Endothelial cell of umbilical vein (primary cell): ENCODE measurements around the gene BCL2A1. TPM values are rescaled to one million over a fixed set of nuclear protein-coding genes. Genes with fewer than 3 reads are reported as not detected.

Experiments used
- BruUV-seq: library from RNA; stranded (reverse); fragments of 400-500 nt; replicated peaks from 2 replicates; lab custom pipeline; 2021; lab: Mats Ljungman, UMichigan
- CTCF ChIA-PET: fragments of 300-600, 350-600 bp; sonication (Branson Sonifier 250); formaldehyde crosslinking; loops from one replicate; lab custom pipeline; 2021; ENCODE audit warnings: antibody characterized with exemption, inconsistent platforms; lab: Charles Lee
- POLR2A ChIA-PET: fragments of 300-600, 350-600 bp; sonication (Branson Sonifier 250); formaldehyde crosslinking; loops from one replicate; lab custom pipeline; 2021; ENCODE audit warnings: antibody characterized with exemption, inconsistent platforms; lab: Charles Lee
- DNase-seq: peaks from one replicate; pipeline ENCODE4 v3.0.0-alpha.2; 2011; ENCODE audit warnings: low read depth, low spot score
- FAIRE-seq: peaks from 2 replicates; lab custom pipeline; 2011; peaks lifted over from hg19 to GRCh38; lab: Jason Lieb, UNC
- H2AFZ ChIP-seq: 2 replicates; pipeline ENCODE4 v1.6.0; 2012; ENCODE audit warnings: low read depth, low read length, control low read depth, inconsistent platforms
- H3K27ac ChIP-seq: 2 replicates; pipeline ENCODE4 v1.5.1; 2011; ENCODE audit warnings: low read depth, mild to moderate bottlenecking, control low read depth, low read length, moderate library complexity; ENCODE audit not compliant: insufficient read depth
- H3K27me3 ChIP-seq, 2 experiments: 2 replicates each; pipeline versions ENCODE4 v1.6.0 to v1.6.1; 2011; ENCODE audit warnings: low read length in 2 of 2, mixed read lengths in 1 of 2; ENCODE audit not compliant: control insufficient read depth in 2 of 2, insufficient read depth in 2 of 2
- H3K36me3 ChIP-seq, 2 experiments: 2 replicates in 1 of 2; 3 replicates in 1 of 2; pipeline ENCODE4 v1.5.1; 2011; ENCODE audit warnings: low read length in 2 of 2, mild to moderate bottlenecking in 1 of 2, moderate library complexity in 1 of 2; ENCODE audit not compliant: control insufficient read depth in 2 of 2, insufficient read depth in 2 of 2; ENCODE audit errors: extremely low read depth in 1 of 2
- H3K4me1 ChIP-seq: 3 replicates; pipeline ENCODE4 v1.5.1; 2011; ENCODE audit warnings: mild to moderate bottlenecking, low read length; ENCODE audit not compliant: control insufficient read depth, insufficient read depth; ENCODE audit errors: extremely low read depth
- H3K4me2 ChIP-seq: 2 replicates; pipeline ENCODE4 v1.6.1; 2011; ENCODE audit warnings: low read length, control low read depth, mixed read lengths; ENCODE audit not compliant: insufficient read depth
- H3K4me3 ChIP-seq, 3 experiments: fragments of 200-600 bp in 1 of 3; sonication (generic), shearing (Covaris generic) in 1 of 3; replicated peaks in 1 of 3; 2 replicates each; pipeline ENCODE4 v1.5.1; 2011 to 2016; ENCODE audit warnings: control low read depth in 3 of 3, low read length in 3 of 3, mild to moderate bottlenecking in 2 of 3, inconsistent platforms in 1 of 3, low read depth in 1 of 3, moderate library complexity in 1 of 3; ENCODE audit not compliant: insufficient read depth in 1 of 3
- H3K79me2 ChIP-seq: 2 replicates; pipeline ENCODE4 v1.6.0; 2012; ENCODE audit warnings: low read length, inconsistent platforms; ENCODE audit not compliant: control insufficient read depth, insufficient read depth
- H3K9ac ChIP-seq: replicated peaks from 2 replicates; pipeline ENCODE3; 2011; ENCODE audit warnings: low read length, control low read depth; ENCODE audit not compliant: insufficient read depth; ENCODE audit errors: extremely low read depth
- H3K9me1 ChIP-seq: replicated peaks from 3 replicates; pipeline ENCODE4 v1.6.0; 2011; ENCODE audit warnings: mild to moderate bottlenecking, low read length; ENCODE audit not compliant: control insufficient read depth, insufficient read depth; ENCODE audit errors: extremely low read depth
- H3K9me3 ChIP-seq: replicated peaks from 2 replicates; pipeline ENCODE4 v1.5.1; 2012; ENCODE audit warnings: low read length, inconsistent platforms; ENCODE audit not compliant: control insufficient read depth, insufficient read depth
- H4K20me1 ChIP-seq: replicated peaks from 2 replicates; pipeline ENCODE3; 2011; ENCODE audit warnings: mild to moderate bottlenecking, low read length; ENCODE audit not compliant: control insufficient read depth, insufficient read depth; ENCODE audit errors: extremely low read depth
- CTCF ChIP-seq, 2 donors: IDR thresholded peaks; 1 replicate in 1 of 2; 2 replicates in 1 of 2; pipeline ENCODE4 v1.5.1; 2011; ENCODE audit warnings: low read length in 2 of 2, mild to moderate bottlenecking in 2 of 2, moderate library complexity in 2 of 2, control low read depth in 1 of 2, inconsistent platforms in 1 of 2, low read depth in 1 of 2; ENCODE audit not compliant: insufficient read depth in 1 of 2; ENCODE audit errors: extremely low read depth in 1 of 2
- EZH2 ChIP-seq: IDR thresholded peaks from 2 replicates; pipeline ENCODE4 v1.6.1; 2012; ENCODE audit warnings: borderline replicate concordance, low read depth, mild to moderate bottlenecking, moderate library complexity, low read length, inconsistent platforms; ENCODE audit not compliant: severe bottlenecking
- FOS ChIP-seq: IDR thresholded peaks from 2 replicates; pipeline ENCODE4 v1.6.1; 2011; ENCODE audit warnings: mild to moderate bottlenecking, low read length, moderate library complexity, borderline replicate concordance; ENCODE audit not compliant: insufficient read depth
- GATA2 ChIP-seq: IDR thresholded peaks from 2 replicates; pipeline ENCODE4 v1.7.0; 2011; ENCODE audit warnings: low read depth, mild to moderate bottlenecking, moderate library complexity, mixed read lengths, low read length; ENCODE audit not compliant: insufficient read length, insufficient read depth
- JUN ChIP-seq: IDR thresholded peaks from 2 replicates; pipeline ENCODE4 v1.6.1; 2011; ENCODE audit warnings: borderline replicate concordance, low read depth; ENCODE audit not compliant: insufficient read length, insufficient read depth
- MYC ChIP-seq: IDR thresholded peaks from one replicate; pipeline ENCODE4 v1.6.1; 2011; ENCODE audit warnings: mild to moderate bottlenecking, low read depth, low read length
- POLR2A ChIP-seq: IDR thresholded peaks from 2 replicates; pipeline ENCODE4 v1.6.1; 2012; ENCODE audit warnings: low read depth, mild to moderate bottlenecking, control low read depth, low read length
- POLR2AphosphoS5 ChIP-seq: IDR thresholded peaks from 2 replicates; pipeline ENCODE4 v1.6.1; 2012; ENCODE audit warnings: low read depth, mild to moderate bottlenecking, control low read depth, low read length, moderate library complexity; ENCODE audit not compliant: insufficient read depth
- dilution Hi-C: fragments of 300-500 bp; cut with MboI; formaldehyde crosslinking; loops from one replicate; pipeline ENCODE4 v1.15.0; 2019; ENCODE audit warnings: low sequenced_read_pairs; ENCODE audit not compliant: extremely low pct_ligation_motif_present
- intact Hi-C: fragments of 100-400 bp; cut with micrococcal nuclease; formaldehyde crosslinking; loops from one replicate; pipeline ENCODE4 v1.10.0; 2022
- polyA plus RNA-seq, 4 experiments: library from polyadenylated mRNA; depleted of rRNA in 3 of 4; stranded (reverse) in 3 of 4; unstranded in 1 of 4; fragments of >200 nt; gene quantifications; 2 replicates each; pipeline versions ENCODE4 v1.2.1 to v1.2.3, GENCODE V29; 2011 to 2012; ENCODE audit warnings: missing spikeins in 1 of 4
- total RNA-seq: library from RNA; stranded (reverse); gene quantifications from 2 replicates; pipeline ENCODE4 v1.2.3, GENCODE V29; 2021
- TF ChIP-seq, protein P1 (sequence below): IDR thresholded peaks from 2 replicates; pipeline ENCODE4 v1.6.1; 2011; ENCODE audit not compliant: insufficient read depth, insufficient read length

BCL2A1 gene
- total and polyA plus RNA-seq, 2 donors (not counting 3 experiments of a cell fraction or from before 2014, with no cell fraction given): not detected

DNA sequence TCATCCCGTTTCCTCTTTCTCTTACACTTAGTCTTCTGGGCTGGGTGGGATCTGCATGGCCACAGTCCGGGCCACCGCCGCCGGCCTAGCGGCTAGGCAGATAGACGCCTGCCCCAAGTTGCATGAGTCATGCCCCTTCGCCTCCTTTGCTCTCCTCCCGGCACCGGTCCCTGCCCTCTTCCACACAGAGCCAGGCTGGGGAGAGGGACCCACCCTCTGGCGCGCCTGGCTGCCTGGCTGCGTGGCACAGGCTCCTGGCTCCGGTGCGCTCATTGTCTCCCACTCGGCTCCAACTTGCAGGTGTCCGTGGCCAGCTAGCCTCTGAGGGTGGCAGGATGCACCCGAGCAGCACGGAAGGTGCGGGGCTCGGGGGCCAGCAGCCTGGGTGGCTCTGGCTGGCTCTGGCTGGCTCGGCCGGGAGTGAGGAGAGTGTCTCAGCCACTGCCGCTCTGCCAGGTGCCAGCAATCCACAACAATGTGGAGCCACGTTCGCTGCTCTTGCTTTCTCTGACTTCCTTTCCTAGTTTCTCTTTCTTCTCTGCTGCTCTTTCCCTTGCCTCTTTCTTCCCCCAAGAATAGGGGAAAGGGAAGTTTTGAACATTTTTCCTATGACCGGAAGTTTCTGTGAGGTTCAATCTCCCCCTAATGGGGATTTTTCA, 51.8 kb downstream of the BCL2A1 start:
- no TSS peak for BruUV-seq
- no peaks in the 10 kb centered on the region for H3K9me3 ChIP-seq
- DNase-seq (no peak), FAIRE-seq (no peak)
- dilution Hi-C loops (no loop called here), intact Hi-C loops (no loop called here)
- no peaks in the 10 kb centered on the region for H4K20me1 ChIP-seq
- peaks cover 7% of the 10 kb centered on the region for H3K4me1 ChIP-seq
- no peaks in the 10 kb centered on the region for H3K9me1 ChIP-seq
- H3K27ac ChIP-seq: no peak overlapping the region
- ChIA-PET POLR2A (no interaction called here), CTCF (no interaction called here)
- H3K79me2 ChIP-seq: peaks cover 15% of the 10 kb centered on the region
- no peak overlapping the region for H3K4me3 ChIP-seq
- no peak for TF ChIP-seq MYC
- no peak for TF ChIP-seq CTCF (IDR thresholded peaks at IDR 0.05; ENCODE audit: extremely low read depth in 1 of 2, insufficient read depth in 1 of 2, low read depth in 1 of 2, low read length in 2 of 2)
- no peak for TF ChIP-seq JUN
- TF ChIP-seq, protein P1, sequence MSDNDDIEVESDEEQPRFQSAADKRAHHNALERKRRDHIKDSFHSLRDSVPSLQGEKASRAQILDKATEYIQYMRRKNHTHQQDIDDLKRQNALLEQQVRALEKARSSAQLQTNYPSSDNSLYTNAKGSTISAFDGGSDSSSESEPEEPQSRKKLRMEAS: no peak
- no peak for TF ChIP-seq FOS
- no peak for TF ChIP-seq POLR2A
- no peak for TF ChIP-seq EZH2
- no peak for TF ChIP-seq GATA2
- TF ChIP-seq POLR2AphosphoS5: no peak
- H3K27me3 ChIP-seq: no peaks in the 10 kb centered on the region
- no peak overlapping the region for H3K4me2 ChIP-seq
- H3K9ac ChIP-seq: no peak overlapping the region
- no peak overlapping the region for H2AFZ ChIP-seq
- H3K36me3 ChIP-seq: no peaks in the 10 kb centered on the region
